Activated naive CD4-positive, alpha-beta T cell treated with anti-CD3 and anti-CD28 coated beads for 36 hours (primary cell): ENCODE data around the gene DLGAP1. TPM values are rescaled to one million over a fixed set of nuclear protein-coding genes. Genes with fewer than 3 reads are reported as not detected.

Experiments
- CTCF ChIA-PET: fragments of 350-600 bp; sonication (Branson Sonifier 250); formaldehyde crosslinking; loops from one replicate; lab custom pipeline; 2021; ENCODE audit warnings: antibody characterized with exemption; lab: Charles Lee
- DNase-seq: peaks from one replicate; pipeline ENCODE4 v3.0.0-alpha.2; 2020
- H3K27ac Mint-ChIP-seq: one replicate; pipeline ENCODE4 v1.8.0; 2021; ENCODE audit warnings: mild to moderate bottlenecking, mixed read lengths
- H3K27me3 Mint-ChIP-seq: one replicate; pipeline ENCODE4 v1.8.0; 2021; ENCODE audit warnings: low read depth, mixed read lengths
- H3K36me3 Mint-ChIP-seq: one replicate; pipeline ENCODE4 v1.8.0; 2021; ENCODE audit warnings: low read depth, mixed read lengths
- H3K4me1 Mint-ChIP-seq: one replicate; pipeline ENCODE4 v1.8.0; 2021; ENCODE audit warnings: low read depth, mixed read lengths
- H3K4me3 Mint-ChIP-seq: one replicate; pipeline ENCODE4 v1.8.0; 2021; ENCODE audit warnings: mild to moderate bottlenecking, moderate library complexity, mixed read lengths
- H3K9me3 Mint-ChIP-seq: one replicate; pipeline ENCODE4 v1.8.0; 2021; ENCODE audit warnings: mixed read lengths
- intact Hi-C: fragments of 100-400 bp; cut with micrococcal nuclease; formaldehyde crosslinking; loops from one replicate; pipeline ENCODE4 v1.15.1; 2023
- total RNA-seq, 2 experiments: library from RNA; stranded (reverse); gene quantifications; one replicate each; pipeline ENCODE4 v1.2.3, GENCODE V29; 2021

The DLGAP1 gene
- total RNA-seq, 2 experiments from 2014 or later: not detected

GRCh38 chr18:3839581-3839981, 615.5 kb downstream of the DLGAP1 start:
- H3K9me3 Mint-ChIP-seq: no peaks in the 10 kb centered on the region
- intact Hi-C loops: no loop called here
- DNase-seq: no peak
- H3K4me1 Mint-ChIP-seq: no peaks in the 10 kb centered on the region
- no peak overlapping the region for H3K4me3 Mint-ChIP-seq
- H3K36me3 Mint-ChIP-seq: no peaks in the 10 kb centered on the region
- H3K27me3 Mint-ChIP-seq: peaks cover 14% of the 10 kb centered on the region
- H3K27ac Mint-ChIP-seq: no peak overlapping the region
- CTCF ChIA-PET: no interaction called here

GRCh38 chr18:3836483-3837335, 618.4 kb downstream of the DLGAP1 start:
- Mint-ChIP-seq H3K4me3 (no peak overlapping the region), H3K27ac (no peak overlapping the region), H3K36me3 (no peaks in the 10 kb centered on the region), H3K4me1 (no peaks in the 10 kb centered on the region), H3K9me3 (no peaks in the 10 kb centered on the region), H3K27me3 (peaks cover 11% of the 10 kb centered on the region)
- CTCF ChIA-PET: no interaction called here
- intact Hi-C loops: no loop called here
- DNase-seq: no peak

- intact Hi-C loops: no loop called here
- Mint-ChIP-seq H3K4me1 (no peaks in the 10 kb centered on the region), H3K9me3 (no peaks in the 10 kb centered on the region)
Measured at GRCh38 chr18:3832025-3832638, 623.0 kb downstream of the DLGAP1 start.

DNA sequence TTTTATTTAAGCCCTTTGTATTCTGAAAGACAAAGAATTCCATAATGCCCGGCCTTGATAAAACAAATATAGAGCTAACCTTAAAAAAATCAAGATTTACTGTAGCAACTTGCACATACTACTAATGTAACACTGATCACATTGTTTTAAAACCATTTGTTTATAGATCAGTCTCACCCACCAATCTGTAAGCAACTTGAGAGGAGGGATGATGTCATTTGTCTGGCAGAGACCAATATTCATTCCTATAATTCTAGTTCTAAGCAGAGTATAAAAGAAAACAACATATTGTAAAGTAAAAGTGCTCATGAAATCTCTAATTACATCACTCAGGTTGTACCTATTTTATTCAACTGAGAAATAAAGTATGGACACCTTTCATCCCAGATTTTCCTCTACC, 624.5 kb downstream of the DLGAP1 start:
- Mint-ChIP-seq H3K4me3 (no peak overlapping the region), H3K27me3 (peaks cover 3% of the 10 kb centered on the region), H3K9me3 (no peaks in the 10 kb centered on the region), H3K4me1 (no peaks in the 10 kb centered on the region), H3K27ac (no peak overlapping the region), H3K36me3 (no peaks in the 10 kb centered on the region)
- intact Hi-C loops: no loop called here
- CTCF ChIA-PET: no interaction called here
- DNase-seq: no peak

More at GRCh38 chr18:3832025-3832638, 623.0 kb downstream of the DLGAP1 start:
- no peak for DNase-seq
- CTCF ChIA-PET: no interaction called here
- no peak overlapping the region for H3K4me3 Mint-ChIP-seq
- H3K36me3 Mint-ChIP-seq: no peaks in the 10 kb centered on the region
- H3K27ac Mint-ChIP-seq: no peak overlapping the region
- peaks cover 3% of the 10 kb centered on the region for H3K27me3 Mint-ChIP-seq

DNA sequence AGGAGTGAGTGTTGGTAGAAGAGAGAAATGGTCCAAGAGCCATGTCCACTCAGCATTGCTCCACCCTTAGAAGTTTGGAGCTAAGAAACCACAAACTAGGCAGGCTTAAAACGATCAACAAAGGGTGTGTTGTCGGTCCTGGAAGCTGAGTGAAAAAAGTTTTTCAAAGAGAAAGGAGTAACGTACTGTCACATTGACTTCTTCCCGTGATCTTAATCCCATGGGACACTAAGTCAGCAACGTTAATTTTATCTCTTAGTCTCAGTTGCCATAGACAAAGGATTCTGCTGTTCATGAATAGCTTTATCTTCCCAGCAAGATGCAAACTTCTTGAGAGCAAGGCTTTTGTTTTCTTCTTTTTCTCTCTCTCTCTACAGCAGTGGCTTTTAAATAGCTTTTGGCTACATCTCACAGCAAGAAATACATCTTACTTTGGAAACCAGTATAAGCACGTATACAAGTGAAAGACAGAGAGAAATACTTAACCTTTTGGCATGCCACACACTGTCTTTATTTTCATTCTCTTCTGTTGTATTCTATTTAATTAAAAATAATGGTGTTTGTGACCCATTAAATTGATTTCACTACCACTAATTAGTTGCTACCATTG, 627.8 kb downstream of the DLGAP1 start:
- Mint-ChIP-seq H3K9me3 (no peaks in the 10 kb centered on the region), H3K4me3 (no peak overlapping the region), H3K27ac (no peak overlapping the region), H3K36me3 (no peaks in the 10 kb centered on the region), H3K4me1 (no peaks in the 10 kb centered on the region), H3K27me3 (no peaks in the 10 kb centered on the region)
- intact Hi-C loops: no loop called here
- no peak for DNase-seq
- CTCF ChIA-PET: interaction anchor here (1.1 kb wide), 1 partner anchor 60 kb away, joined by 4 read pairs; no protein-coding TSS in a partner anchor

GRCh38 chr18:3826021-3826420, 629.1 kb downstream of the DLGAP1 start:
- Mint-ChIP-seq H3K27ac (no peak overlapping the region), H3K4me1 (no peaks in the 10 kb centered on the region), H3K4me3 (no peak overlapping the region), H3K27me3 (no peaks in the 10 kb centered on the region), H3K9me3 (no peaks in the 10 kb centered on the region), H3K36me3 (no peaks in the 10 kb centered on the region)
- DNase-seq: no peak
- CTCF ChIA-PET: no interaction called here
- intact Hi-C loops: no loop called here

- Mint-ChIP-seq H3K4me1 (no peaks in the 10 kb centered on the region), H3K4me3 (no peak overlapping the region), H3K27me3 (peaks cover 3% of the 10 kb centered on the region), H3K27ac (no peak overlapping the region), H3K9me3 (no peaks in the 10 kb centered on the region), H3K36me3 (no peaks in the 10 kb centered on the region)
- CTCF ChIA-PET: no interaction called here
- DNase-seq: no peak
- intact Hi-C loops: no loop called here
Measured at GRCh38 chr18:3824101-3824500, 631.0 kb downstream of the DLGAP1 start.

GRCh38 chr18:3823073-3823472, 632.0 kb downstream of the DLGAP1 start:
- Mint-ChIP-seq H3K4me3 (no peak overlapping the region), H3K4me1 (no peaks in the 10 kb centered on the region), H3K36me3 (no peaks in the 10 kb centered on the region), H3K27me3 (peaks cover 3% of the 10 kb centered on the region), H3K9me3 (no peaks in the 10 kb centered on the region), H3K27ac (no peak overlapping the region)
- intact Hi-C loops: no loop called here
- CTCF ChIA-PET: no interaction called here
- no peak for DNase-seq

DNA sequence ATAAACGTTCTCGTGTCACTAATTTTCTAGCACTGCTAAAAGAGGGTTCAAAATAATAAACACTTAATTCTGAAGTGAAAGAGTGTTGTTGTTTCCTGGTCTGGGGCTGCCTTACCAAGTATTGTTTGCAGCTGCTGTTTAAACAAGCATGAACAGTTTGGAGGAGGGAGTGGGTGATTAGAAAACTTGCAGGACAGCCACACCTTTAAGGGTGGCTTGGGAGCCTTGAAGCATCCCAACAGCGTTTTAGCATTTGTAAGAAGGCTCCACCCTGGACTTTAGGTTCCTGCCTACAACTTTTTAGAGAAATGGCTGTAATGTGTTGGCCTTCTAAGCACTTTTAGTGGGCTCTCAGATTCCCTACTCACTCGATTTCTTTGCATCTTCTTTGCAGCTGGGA, 633.6 kb downstream of the DLGAP1 start:
- Mint-ChIP-seq H3K9me3 (no peaks in the 10 kb centered on the region), H3K4me1 (no peaks in the 10 kb centered on the region), H3K27me3 (peaks cover 3% of the 10 kb centered on the region), H3K36me3 (no peaks in the 10 kb centered on the region), H3K4me3 (no peak overlapping the region), H3K27ac (no peak overlapping the region)
- DNase-seq: no peak
- intact Hi-C loops: no loop called here
- CTCF ChIA-PET: interaction anchor here (0.5 to 0.7 kb wide), 3 partner anchors 335 to 482 kb away, joined by 3 read pairs; no protein-coding TSS in a partner anchor

GRCh38 chr18:3819961-3820360, 635.1 kb downstream of the DLGAP1 start:
- intact Hi-C loops: no loop called here
- Mint-ChIP-seq H3K4me3 (no peak overlapping the region), H3K4me1 (no peaks in the 10 kb centered on the region), H3K36me3 (no peaks in the 10 kb centered on the region), H3K9me3 (no peaks in the 10 kb centered on the region), H3K27ac (no peak overlapping the region), H3K27me3 (peaks cover 11% of the 10 kb centered on the region)
- CTCF ChIA-PET: no interaction called here
- DNase-seq: no peak

DNA sequence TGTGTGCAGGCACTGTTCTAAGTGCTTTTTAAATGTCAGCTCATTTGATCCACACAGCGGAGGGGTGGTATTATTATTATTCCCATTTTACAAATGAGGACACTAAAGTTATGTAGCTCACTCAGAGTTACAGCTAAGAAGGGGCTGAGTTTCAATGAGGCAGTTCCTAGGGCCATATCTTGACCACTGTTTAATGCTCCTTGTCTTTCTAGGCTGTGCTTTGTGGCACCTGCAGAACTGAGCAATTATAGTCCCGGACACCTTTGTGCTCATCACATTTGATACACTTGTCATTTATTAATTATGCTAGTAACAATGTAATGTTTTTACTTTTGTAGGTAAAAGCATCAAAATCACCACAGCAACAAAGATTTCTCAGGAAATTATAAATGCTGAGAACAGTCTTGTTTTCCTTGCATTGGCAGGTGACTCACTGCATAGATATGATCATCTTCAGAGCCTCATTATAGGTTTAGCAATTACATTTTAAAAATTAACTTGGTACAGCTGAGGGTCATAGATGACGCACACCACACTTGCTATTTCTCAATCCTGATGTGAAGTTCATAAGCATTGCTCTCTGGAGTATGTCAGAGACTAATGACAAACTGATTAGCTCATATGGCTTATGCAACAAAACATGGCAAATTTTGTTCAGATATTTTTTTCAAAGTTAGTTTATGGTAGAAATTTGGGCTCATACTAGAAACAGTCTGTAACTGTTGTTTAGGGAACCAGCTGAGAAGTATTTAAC, 638.3 kb downstream of the DLGAP1 start:
- H3K4me3 Mint-ChIP-seq: no peak overlapping the region
- CTCF ChIA-PET: interaction anchor here (1.2 kb wide), 1 partner anchor 46 kb away, joined by 3 read pairs; no protein-coding TSS in a partner anchor
- peaks cover 11% of the 10 kb centered on the region for H3K27me3 Mint-ChIP-seq
- no peaks in the 10 kb centered on the region for H3K4me1 Mint-ChIP-seq
- DNase-seq: no peak
- H3K27ac Mint-ChIP-seq: no peak overlapping the region
- no peaks in the 10 kb centered on the region for H3K9me3 Mint-ChIP-seq
- H3K36me3 Mint-ChIP-seq: no peaks in the 10 kb centered on the region
- intact Hi-C loops: no loop called here

GRCh38 chr18:3815991-3816390, 639.1 kb downstream of the DLGAP1 start:
- no peak for DNase-seq
- H3K27ac Mint-ChIP-seq: no peak overlapping the region
- CTCF ChIA-PET: interaction anchor here (1.2 kb wide), 1 partner anchor 45 kb away, joined by 3 read pairs; no protein-coding TSS in a partner anchor
- peaks cover 11% of the 10 kb centered on the region for H3K27me3 Mint-ChIP-seq
- no peaks in the 10 kb centered on the region for H3K4me1 Mint-ChIP-seq
- no peaks in the 10 kb centered on the region for H3K9me3 Mint-ChIP-seq
- H3K4me3 Mint-ChIP-seq: no peak overlapping the region
- no peaks in the 10 kb centered on the region for H3K36me3 Mint-ChIP-seq
- intact Hi-C loops: no loop called here
